B cell (primary cell): Measurements from ENCODE around the gene SAMD4B. TPM values are rescaled to one million over a fixed set of nuclear protein-coding genes. Genes with fewer than 3 reads are reported as not detected.

Experiments used
- ATAC-seq: fragments of 200-7000 bp; cut with Tn5 transposase; one replicate; pipeline ENCODE4 v1.10.0; 2021; ENCODE audit warnings: low read depth, mild to moderate bottlenecking, moderate number of reproducible peaks, moderate library complexity
- CTCF ChIA-PET: fragments of 350-600 bp; sonication (Branson Sonifier 250); formaldehyde crosslinking; loops from one replicate; lab custom pipeline; 2021; ENCODE audit warnings: antibody characterized with exemption, inconsistent platforms; lab: Charles Lee
- POLR2A ChIA-PET: fragments of 350-600 bp; sonication (Branson Sonifier 250); formaldehyde crosslinking; loops from one replicate; lab custom pipeline; 2021; ENCODE audit warnings: antibody characterized with exemption; lab: Charles Lee
- DNase-seq: peaks from one replicate; pipeline ENCODE4 v3.0.0; 2013
- H2AFZ ChIP-seq: 2 replicates; pipeline ENCODE4 v1.6.1; 2012; ENCODE audit warnings: mild to moderate bottlenecking, low read depth, low read length; ENCODE audit not compliant: insufficient read depth, poor library complexity, severe bottlenecking
- H3K27ac ChIP-seq, 2 donors: 1 replicate in 1 of 2; 2 replicates in 1 of 2; pipeline ENCODE4 v1.5.1; 2012 to 2013; ENCODE audit warnings: low read length in 2 of 2, mild to moderate bottlenecking in 2 of 2, moderate library complexity in 1 of 2
- H3K27me3 ChIP-seq, 4 experiments: fragments of 200-600 bp in 1 of 4; sonication (generic) in 1 of 4; replicated peaks in 1 of 4; 1 replicate in 2 of 4; 2 replicates in 2 of 4; pipeline versions ENCODE4 v1.6.1 to v1.7.0; 2013 to 2016; ENCODE audit warnings: low read length in 3 of 4, mild to moderate bottlenecking in 2 of 4, mixed read lengths in 1 of 4, moderate library complexity in 1 of 4; ENCODE audit not compliant: insufficient read depth in 4 of 4, control insufficient read depth in 3 of 4; ENCODE audit errors: control extremely low read depth in 1 of 4
- H3K36me3 ChIP-seq, 2 experiments: replicated peaks in 1 of 2; 1 replicate in 1 of 2; 2 replicates in 1 of 2; pipeline versions ENCODE4 v1.6.1 to v1.7.1; 2013; ENCODE audit warnings: low read length in 1 of 2; ENCODE audit not compliant: insufficient read depth in 2 of 2, control insufficient read depth in 1 of 2; ENCODE audit errors: control extremely low read depth in 1 of 2, extremely low read depth in 1 of 2
- H3K4me1 ChIP-seq, 2 donors: fragments of 200-600 bp in 1 of 2; sonication (generic) in 1 of 2; 1 replicate in 1 of 2; 2 replicates in 1 of 2; pipeline versions ENCODE4 v1.5.1 to v1.6.1; 2013 to 2017; ENCODE audit warnings: low read length in 2 of 2; ENCODE audit not compliant: control insufficient read depth in 2 of 2, insufficient read depth in 2 of 2
- H3K4me2 ChIP-seq: replicated peaks from 2 replicates; pipeline ENCODE3; 2012; ENCODE audit warnings: mild to moderate bottlenecking, low read depth, low read length; ENCODE audit not compliant: poor library complexity, severe bottlenecking
- H3K4me3 ChIP-seq, 5 experiments: fragments of 200-600 bp in 1 of 5; sonication (generic) in 1 of 5; 1 replicate in 3 of 5; 2 replicates in 2 of 5; pipeline versions ENCODE4 v1.5.1 to v1.7.0; 2011 to 2016; ENCODE audit warnings: low read length in 4 of 5, mild to moderate bottlenecking in 4 of 5, low read depth in 2 of 5, control low read depth in 1 of 5, moderate library complexity in 1 of 5; ENCODE audit not compliant: insufficient read depth in 1 of 5; ENCODE audit errors: control extremely low read depth in 1 of 5, extremely low read depth in 1 of 5
- H3K79me2 ChIP-seq: fragments of 200-600 bp; sonication (generic); one replicate; pipeline ENCODE4 v1.6.0; 2016; ENCODE audit warnings: low read length; ENCODE audit not compliant: control insufficient read depth, insufficient read depth
- H3K9ac ChIP-seq: fragments of 200-600 bp; sonication (generic); 2 replicates; pipeline ENCODE4 v1.6.1; 2017; ENCODE audit warnings: mild to moderate bottlenecking, low read length, moderate library complexity
- H3K9me3 ChIP-seq, 3 donors: one replicate each; pipeline versions ENCODE4 v1.6.1 to v1.7.1; 2013; ENCODE audit warnings: low read length in 2 of 3; ENCODE audit not compliant: control insufficient read depth in 2 of 3, insufficient read depth in 1 of 3; ENCODE audit errors: control extremely low read depth in 1 of 3
- H4K20me1 ChIP-seq: 2 replicates; pipeline ENCODE4 v1.6.0; 2012; ENCODE audit warnings: mild to moderate bottlenecking, low read length; ENCODE audit not compliant: insufficient read depth, control insufficient read depth, poor library complexity, severe bottlenecking
- H3K27ac Mint-ChIP-seq: one replicate; pipeline ENCODE4 v1.8.0; 2021; ENCODE audit warnings: mixed read lengths
- H3K27me3 Mint-ChIP-seq: one replicate; pipeline ENCODE4 v1.8.0; 2021; ENCODE audit warnings: mixed read lengths
- H3K4me1 Mint-ChIP-seq: one replicate; pipeline ENCODE4 v1.8.0; 2021; ENCODE audit warnings: mixed read lengths
- H3K4me3 Mint-ChIP-seq: one replicate; pipeline ENCODE4 v1.8.0; 2021; ENCODE audit warnings: mixed read lengths
- H3K9me3 Mint-ChIP-seq: one replicate; pipeline ENCODE4 v1.8.0; 2022; ENCODE audit warnings: mixed read lengths; ENCODE audit not compliant: insufficient read depth
- CTCF ChIP-seq: fragments of 200-600 bp; IDR thresholded peaks from one replicate; pipeline ENCODE4 v1.8.0; 2022; ENCODE audit warnings: antibody characterized with exemption, mild to moderate bottlenecking
- EZH2 ChIP-seq: IDR thresholded peaks from 2 replicates; pipeline ENCODE4 v1.6.1; 2012; ENCODE audit warnings: borderline replicate concordance, low read depth, mild to moderate bottlenecking, moderate library complexity, low read length; ENCODE audit not compliant: insufficient read depth, poor library complexity, severe bottlenecking
- WGBS: methylation state at CpG from one replicate; pipeline ENCODE4 v1.1.5; 2013; ENCODE audit warnings: missing lambda C conversion rate; ENCODE audit not compliant: insufficient coverage; 5-methylcytosine and 5-hydroxymethylcytosine counted together
- intact Hi-C: fragments of 100-400 bp; cut with micrococcal nuclease; formaldehyde crosslinking; loops from one replicate; pipeline ENCODE4 v1.10.0; 2022
- polyA plus RNA-seq: library from polyadenylated mRNA; depleted of rRNA; stranded (reverse); fragments of >200 nt; gene quantifications from 2 replicates; pipeline ENCODE4 v1.2.3, GENCODE V29; 2012
- total RNA-seq, 2 donors: library from RNA; stranded (reverse); fragments of 120-200 nt in 1 of 2; gene quantifications; 1 replicate in 1 of 2; 2 replicates in 1 of 2; pipeline versions ENCODE4 v1.2.3 to v1.2.4, GENCODE V29; 2013 to 2022

The SAMD4B gene
- total and polyA plus RNA-seq, 2 donors (not counting 1 experiment from before 2014, with no cell fraction given): 87.3 to 90.0 TPM

- TF ChIP-seq CTCF: no peak
- no peak for TF ChIP-seq EZH2
- H3K4me1 Mint-ChIP-seq: no peaks in the 10 kb centered on the region
- Histone ChIP-seq H3K4me3 (no peak overlapping the region), H3K9me3 (no peaks in the 10 kb centered on the region), H3K27me3 (peaks cover 0 to 2% (median 0%) of the 10 kb centered on the region in 4 experiments), H3K4me2 (no peak overlapping the region), H3K79me2 (no peaks in the 10 kb centered on the region), H2AFZ (no peak overlapping the region), H3K9ac (no peak overlapping the region), H3K27ac (no peak overlapping the region), H3K36me3 (no peaks in the 10 kb centered on the region), H3K4me1 (no peaks in the 10 kb centered on the region), H4K20me1 (no peaks in the 10 kb centered on the region)
- intact Hi-C loops: no loop called here
- WGBS: 89% methylated on average over 6 of the region's 9 CpGs
- peaks cover 21% of the 10 kb centered on the region for H3K27me3 Mint-ChIP-seq
- POLR2A ChIA-PET: interaction anchor here (0.7 kb wide), 1 partner anchor 63 kb away, joined by 6 read pairs; no protein-coding TSS in a partner anchor
- H3K9me3 Mint-ChIP-seq: no peaks in the 10 kb centered on the region
- CTCF ChIA-PET: no interaction called here
- ATAC-seq: no peak
- H3K27ac Mint-ChIP-seq: no peak overlapping the region
- DNase-seq: no peak
- H3K4me3 Mint-ChIP-seq: no peak overlapping the region
These were observed 42.8 kb upstream of the SAMD4B start for GRCh38 chr19:39299404-39299803.

GRCh38 chr19:39299832-39300231, 42.4 kb upstream of the SAMD4B start:
- H3K27me3 ChIP-seq: peaks cover 0 to 2% (median 0%) of the 10 kb centered on the region in 4 experiments
- Mint-ChIP-seq H3K4me1 (no peaks in the 10 kb centered on the region), H3K27me3 (peaks cover 23% of the 10 kb centered on the region), H3K27ac (no peak overlapping the region), H3K4me3 (no peak overlapping the region), H3K9me3 (no peaks in the 10 kb centered on the region)
- no peak overlapping the region for H3K9ac ChIP-seq
- DNase-seq (no peak), ATAC-seq (no peak)
- no peak overlapping the region for H2AFZ ChIP-seq
- intact Hi-C loops: no loop called here
- no peaks in the 10 kb centered on the region for H3K36me3 ChIP-seq
- WGBS: 94% methylated on average over 7 of the region's 10 CpGs
- no peaks in the 10 kb centered on the region for H3K79me2 ChIP-seq
- no peaks in the 10 kb centered on the region for H3K4me1 ChIP-seq
- no peak overlapping the region for H3K4me2 ChIP-seq
- H3K9me3 ChIP-seq: no peaks in the 10 kb centered on the region
- CTCF ChIA-PET: no interaction called here
- no peaks in the 10 kb centered on the region for H4K20me1 ChIP-seq
- POLR2A ChIA-PET: no interaction called here
- H3K4me3 ChIP-seq: no peak overlapping the region
- TF ChIP-seq EZH2 (no peak), CTCF (no peak)
- H3K27ac ChIP-seq: no peak overlapping the region
